ENCODE measurements around the gene OR2H1. TPM values are rescaled to one million over a fixed set of nuclear protein-coding genes. Genes with fewer than 3 reads are reported as not detected.

Gene OR2H1
- polyA plus RNA-seq, 3 donors, result not detected

DNA sequence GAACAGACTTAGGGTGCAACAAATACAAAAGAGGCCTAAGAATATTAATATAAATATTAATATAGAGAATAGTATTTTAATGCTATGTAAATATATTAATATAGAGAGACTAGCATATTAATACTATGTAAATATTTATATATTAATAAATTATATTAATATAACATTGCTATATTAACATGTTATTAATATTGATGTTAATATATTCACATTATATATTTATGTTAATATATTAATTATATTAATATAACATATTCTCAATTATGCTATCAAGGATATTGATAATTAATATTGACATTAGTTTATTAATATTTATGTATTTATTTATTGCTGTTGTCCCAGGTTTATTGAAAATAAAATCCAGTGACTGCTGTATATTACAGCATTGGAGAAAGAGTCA is 31.9 kb downstream of the OR2H1 start:
- Histone ChIP-seq H3K79me2 (ENCODE audit: insufficient read depth, low read length) (no peaks in the 10 kb centered on the region), H3K36me3 (replicated peaks in 1 of 2; ENCODE audit: control insufficient read depth in 1 of 2, insufficient read depth in 2 of 2, low read length in 2 of 2) (no peaks in the 10 kb centered on the region), H3K9ac (ENCODE audit: insufficient read depth, low read length, poor library complexity, severe bottlenecking) (no peak overlapping the region), H3K4me1 (ENCODE audit: control insufficient read depth in 1 of 2, insufficient read depth in 2 of 2, low read length in 2 of 2) (no peaks in the 10 kb centered on the region), H2AFZ (ENCODE audit: insufficient read depth, low read depth, low read length, poor library complexity, severe bottlenecking) (no peak overlapping the region), H3K9me3 (replicated peaks in 1 of 2; ENCODE audit: control insufficient read depth in 1 of 2, insufficient read depth in 1 of 2, low read length in 2 of 2) (no peaks in the 10 kb centered on the region), H3K27me3 (ENCODE audit: control insufficient read depth in 2 of 2, insufficient read depth in 2 of 2, low read length in 2 of 2) (no peaks in the 10 kb centered on the region), H4K20me1 (ENCODE audit: insufficient read depth, low read length) (no peaks in the 10 kb centered on the region), H3K4me3 (replicated peaks in 1 of 3; ENCODE audit: low read depth in 2 of 3, low read length in 3 of 3) (no peak overlapping the region), H3K4me2 (replicated peaks; ENCODE audit: extremely low read depth, low read length, poor library complexity, severe bottlenecking) (no peak overlapping the region), H3K27ac (ENCODE audit: low read depth in 1 of 2, low read length in 2 of 2) (no peak overlapping the region)
- H3K27me3 Mint-ChIP-seq (ENCODE audit: low read depth in 3 of 3), result peaks cover 0 to 2% (median 0%) of the 10 kb centered on the region in 3 donors
- peaks cover 4% of the 10 kb centered on the region for H3K4me1 Mint-ChIP-seq
- intact Hi-C loops (cut with micrococcal nuclease), result no loop called here
- no peak for DNase-seq
- no peak overlapping the region for H3K4me3 Mint-ChIP-seq
- no peaks in the 10 kb centered on the region for H3K36me3 Mint-ChIP-seq
- H3K27ac Mint-ChIP-seq, result peak overlapping the region in 1 of 7 donors; percentile 64
- peaks cover 0 to 1% (median 0%) of the 10 kb centered on the region in 7 donors for H3K9me3 Mint-ChIP-seq
- no peak for TF ChIP-seq CTCF (IDR thresholded peaks at IDR 0.05)

GRCh38 chr6:29489286-29489685 is 32.3 kb downstream of the OR2H1 start:
- Histone ChIP-seq H3K4me1 (ENCODE audit: control insufficient read depth in 1 of 2, insufficient read depth in 2 of 2, low read length in 2 of 2) (no peaks in the 10 kb centered on the region), H3K27me3 (ENCODE audit: control insufficient read depth in 2 of 2, insufficient read depth in 2 of 2, low read length in 2 of 2) (no peaks in the 10 kb centered on the region), H3K79me2 (ENCODE audit: insufficient read depth, low read length) (no peaks in the 10 kb centered on the region), H2AFZ (ENCODE audit: insufficient read depth, low read depth, low read length, poor library complexity, severe bottlenecking) (no peak overlapping the region), H3K4me3 (replicated peaks in 1 of 3; ENCODE audit: low read depth in 2 of 3, low read length in 3 of 3) (no peak overlapping the region), H4K20me1 (ENCODE audit: insufficient read depth, low read length) (no peaks in the 10 kb centered on the region), H3K27ac (ENCODE audit: low read depth in 1 of 2, low read length in 2 of 2) (no peak overlapping the region), H3K36me3 (replicated peaks in 1 of 2; ENCODE audit: control insufficient read depth in 1 of 2, insufficient read depth in 2 of 2, low read length in 2 of 2) (no peaks in the 10 kb centered on the region), H3K9ac (ENCODE audit: insufficient read depth, low read length, poor library complexity, severe bottlenecking) (no peak overlapping the region), H3K4me2 (replicated peaks; ENCODE audit: extremely low read depth, low read length, poor library complexity, severe bottlenecking) (no peak overlapping the region), H3K9me3 (replicated peaks in 1 of 2; ENCODE audit: control insufficient read depth in 1 of 2, insufficient read depth in 1 of 2, low read length in 2 of 2) (no peaks in the 10 kb centered on the region)
- peaks cover 4% of the 10 kb centered on the region for H3K4me1 Mint-ChIP-seq
- no peak for DNase-seq
- 100% methylated on average over 2 of the region's 8 CpGs for WGBS (ENCODE audit: insufficient coverage)
- intact Hi-C loops (cut with micrococcal nuclease), result no loop called here
- no peak for TF ChIP-seq CTCF (IDR thresholded peaks at IDR 0.05)
- H3K9me3 Mint-ChIP-seq, result peaks cover 0 to 1% (median 0%) of the 10 kb centered on the region in 7 donors
- H3K4me3 Mint-ChIP-seq, result no peak overlapping the region
- peaks cover 0 to 2% (median 0%) of the 10 kb centered on the region in 3 donors for H3K27me3 Mint-ChIP-seq (ENCODE audit: low read depth in 3 of 3)
- no peaks in the 10 kb centered on the region for H3K36me3 Mint-ChIP-seq
- H3K27ac Mint-ChIP-seq, result no peak overlapping the region
